ENCODE results near the gene SLX4IP.

DNA sequence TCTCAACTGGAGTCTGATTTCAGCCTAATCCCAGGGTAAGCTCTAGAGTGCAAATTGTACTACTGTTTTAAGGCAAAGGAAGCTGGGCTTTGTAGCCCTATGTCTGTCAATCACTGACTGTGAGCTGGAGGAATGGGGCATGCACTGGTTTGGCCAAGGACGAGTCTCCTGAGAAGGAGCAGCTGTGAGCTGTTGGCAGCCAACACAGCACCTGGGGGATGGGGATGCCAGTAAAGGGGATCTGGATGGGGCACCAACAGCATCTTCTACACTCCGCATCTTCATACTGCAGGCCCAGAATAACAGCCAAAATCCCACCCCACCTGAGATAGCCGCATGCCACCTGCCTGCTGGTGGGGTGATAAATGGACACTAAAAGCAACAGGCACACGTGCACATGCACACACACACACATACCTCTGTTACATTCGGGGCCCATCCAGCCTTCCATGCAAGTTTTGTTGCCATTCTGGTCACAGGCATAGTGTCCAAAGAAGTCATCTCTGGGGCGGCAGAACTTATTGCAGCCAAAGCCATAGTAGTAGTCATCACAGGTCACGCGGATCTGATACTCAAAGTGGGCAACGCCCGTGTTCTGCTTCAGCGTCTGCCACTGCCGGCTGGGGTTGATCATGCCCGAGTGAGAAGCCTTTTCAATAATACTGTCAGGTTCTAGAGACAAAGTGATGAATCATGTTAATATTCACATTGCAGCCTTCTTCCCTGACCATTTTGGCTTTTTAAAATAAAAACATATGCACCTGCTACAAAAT lies 223.1 kb downstream of the SLX4IP start:
- TF ChIP-seq, protein P1, sequence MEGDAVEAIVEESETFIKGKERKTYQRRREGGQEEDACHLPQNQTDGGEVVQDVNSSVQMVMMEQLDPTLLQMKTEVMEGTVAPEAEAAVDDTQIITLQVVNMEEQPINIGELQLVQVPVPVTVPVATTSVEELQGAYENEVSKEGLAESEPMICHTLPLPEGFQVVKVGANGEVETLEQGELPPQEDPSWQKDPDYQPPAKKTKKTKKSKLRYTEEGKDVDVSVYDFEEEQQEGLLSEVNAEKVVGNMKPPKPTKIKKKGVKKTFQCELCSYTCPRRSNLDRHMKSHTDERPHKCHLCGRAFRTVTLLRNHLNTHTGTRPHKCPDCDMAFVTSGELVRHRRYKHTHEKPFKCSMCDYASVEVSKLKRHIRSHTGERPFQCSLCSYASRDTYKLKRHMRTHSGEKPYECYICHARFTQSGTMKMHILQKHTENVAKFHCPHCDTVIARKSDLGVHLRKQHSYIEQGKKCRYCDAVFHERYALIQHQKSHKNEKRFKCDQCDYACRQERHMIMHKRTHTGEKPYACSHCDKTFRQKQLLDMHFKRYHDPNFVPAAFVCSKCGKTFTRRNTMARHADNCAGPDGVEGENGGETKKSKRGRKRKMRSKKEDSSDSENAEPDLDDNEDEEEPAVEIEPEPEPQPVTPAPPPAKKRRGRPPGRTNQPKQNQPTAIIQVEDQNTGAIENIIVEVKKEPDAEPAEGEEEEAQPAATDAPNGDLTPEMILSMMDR (IDR thresholded peaks at IDR 0.05; ENCODE audit: insufficient read depth, low read depth, low read length): no peak
- TF ChIP-seq EZH2 (IDR thresholded peaks at IDR 0.05; ENCODE audit: insufficient read depth, low read length): no peak

Measured in astrocyte (in vitro differentiated cells and primary cell).